Activated CD8-positive, alpha-beta memory T cell treated with anti-CD3 and anti-CD28 coated beads, Interleukin-2, amount 50 U/mL, for 24 hours (primary cell): ENCODE results near the gene OLFM1.
"Not testable (repeated sequence)": the region's sequence is repeated elsewhere in the genome, so short reads cannot be mapped to it uniquely, and the experiment has no call there.

Experiments
- DNase-seq: peaks from one replicate; pipeline ENCODE4 v3.0.0-alpha.2; 2020; ENCODE audit errors: extremely low read depth

OLFM1 gene

GRCh38 chr9:135107581-135108235 lies 20.2 kb downstream of the OLFM1 start:
- no peak for DNase-seq

- no peak for DNase-seq
These were observed 21.5 kb downstream of the OLFM1 start for GRCh38 chr9:135108831-135109510.

- DNase-seq: no peak
These were observed 22.2 kb downstream of the OLFM1 start for GRCh38 chr9:135109650-135110049.

GRCh38 chr9:135110416-135110815 lies 22.9 kb downstream of the OLFM1 start:
- no peak for DNase-seq

- not testable (repeated sequence) for DNase-seq
These were observed 24.1 kb downstream of the OLFM1 start for GRCh38 chr9:135111600-135111999.

GRCh38 chr9:135116371-135116770 lies 28.9 kb downstream of the OLFM1 start:
- DNase-seq: no peak

GRCh38 chr9:135116881-135117280 lies 29.4 kb downstream of the OLFM1 start:
- DNase-seq: no peak

GRCh38 chr9:135117281-135117680 lies 29.8 kb downstream of the OLFM1 start:
- DNase-seq: no peak

- DNase-seq: no peak
These were observed 32.1 kb downstream of the OLFM1 start for GRCh38 chr9:135119496-135120064.

GRCh38 chr9:135120249-135120648 lies 32.8 kb downstream of the OLFM1 start:
- no peak for DNase-seq

- no peak for DNase-seq
These were observed 34.8 kb downstream of the OLFM1 start for GRCh38 chr9:135122316-135122715.

- no peak for DNase-seq
These were observed 35.8 kb downstream of the OLFM1 start for GRCh38 chr9:135123126-135123772.

GRCh38 chr9:135123773-135124134 lies 36.3 kb downstream of the OLFM1 start:
- no peak for DNase-seq

GRCh38 chr9:135126451-135127187 lies 39.2 kb downstream of the OLFM1 start:
- no peak for DNase-seq

GRCh38 chr9:135127718-135128670 lies 40.5 kb downstream of the OLFM1 start:
- no peak for DNase-seq

- DNase-seq: no peak
These were observed 41.7 kb downstream of the OLFM1 start for GRCh38 chr9:135129137-135129695.

- no peak for DNase-seq
These were observed 42.9 kb downstream of the OLFM1 start for GRCh38 chr9:135130207-135130976.

- DNase-seq: no peak
These were observed 44.0 kb downstream of the OLFM1 start for GRCh38 chr9:135131488-135131887.

- no peak for DNase-seq
These were observed 44.5 kb downstream of the OLFM1 start for GRCh38 chr9:135132008-135132407.
